K562 (cell line): ENCODE measurements around the gene FOXRED2. TPM values are rescaled to one million over a fixed set of nuclear protein-coding genes. Genes with fewer than 3 reads are reported as not detected.

Experiments
- ATAC-seq: fragments of 200-7000 bp; cut with Tn5 transposase; 3 replicates; pipeline ENCODE4 v1.9.1; 2020; ENCODE audit warnings: moderate library complexity
- BruUV-seq: library from RNA; stranded (reverse); fragments of 400-500 nt; replicated peaks from 2 replicates; lab custom pipeline; 2021; lab: Mats Ljungman, UMichigan
- CTCF ChIA-PET: fragments of 300-600 bp; formaldehyde crosslinking; extraction: SDS; loops from one replicate; lab custom pipeline; 2021; ENCODE audit warnings: low intra/inter-chr PET ratio; lab: Yijun Ruan, JAX
- POLR2A ChIA-PET: fragments of 300-600, 350-650 bp; sonication (Branson Sonifier 250); formaldehyde crosslinking; extraction: SDS; loops from one replicate; lab custom pipeline; 2021; ENCODE audit warnings: antibody characterized with exemption, inconsistent platforms; lab: Yijun Ruan, JAX
- DNase-seq, 4 experiments: peaks; one replicate each; pipeline versions ENCODE4 v3.0.0 to v3.0.0-alpha.2; 2011 to 2018; ENCODE audit warnings: low spot score in 3 of 4, mixed read lengths in 3 of 4; ENCODE audit errors: extremely low read depth in 1 of 4
- FAIRE-seq: peaks from 2 replicates; lab custom pipeline; 2011; peaks lifted over from hg19 to GRCh38; lab: Jason Lieb, UNC
- H2AFZ ChIP-seq: 2 replicates; pipeline ENCODE4 v1.6.0; 2011; ENCODE audit warnings: low read depth, low read length, control low read depth, inconsistent platforms
- H3K27ac ChIP-seq: fragments of 200-600 bp; 3 replicates; pipeline ENCODE4 v1.8.0; 2011; ENCODE audit warnings: low read depth, mild to moderate bottlenecking, control low read depth, inconsistent platforms, low read length, moderate library complexity, mixed read lengths; ENCODE audit errors: extremely low read depth
- H3K27me3 ChIP-seq, 2 experiments: fragments of 300-600 bp in 1 of 2; 2 replicates in 1 of 2; 3 replicates in 1 of 2; pipeline versions ENCODE4 v1.6.0 to v1.8.0; 2011; ENCODE audit warnings: inconsistent platforms in 2 of 2, low read length in 2 of 2, mild to moderate bottlenecking in 1 of 2, mixed read lengths in 1 of 2, moderate library complexity in 1 of 2; ENCODE audit not compliant: control insufficient read depth in 2 of 2, insufficient read depth in 2 of 2
- H3K36me3 ChIP-seq: fragments of 300-600 bp; 3 replicates; pipeline ENCODE4 v1.8.0; 2011; ENCODE audit warnings: mild to moderate bottlenecking, low read length, inconsistent platforms; ENCODE audit not compliant: control insufficient read depth, insufficient read depth
- H3K4me1 ChIP-seq, 2 experiments: fragments of 200-600 bp in 1 of 2; replicated peaks in 1 of 2; 2 replicates in 1 of 2; 3 replicates in 1 of 2; pipeline versions ENCODE4 v1.5.1 to v1.8.0; 2011; ENCODE audit warnings: inconsistent platforms in 2 of 2, low read length in 2 of 2, mild to moderate bottlenecking in 1 of 2, mixed read lengths in 1 of 2, moderate library complexity in 1 of 2; ENCODE audit not compliant: control insufficient read depth in 2 of 2, insufficient read depth in 2 of 2
- H3K4me2 ChIP-seq: 2 replicates; pipeline ENCODE4 v1.6.1; 2011; ENCODE audit warnings: low read length, control low read depth, inconsistent platforms, mixed read lengths; ENCODE audit not compliant: insufficient read depth
- H3K4me3 ChIP-seq: fragments of 200-600 bp; sonication (generic), shearing (Covaris generic); 2 replicates; pipeline ENCODE4 v1.5.1; 2016; ENCODE audit warnings: control low read depth, inconsistent platforms
- H3K79me2 ChIP-seq: fragments of 200-600 bp; 3 replicates; pipeline ENCODE4 v1.8.0; 2011; ENCODE audit warnings: low read length, inconsistent platforms; ENCODE audit not compliant: control insufficient read depth, insufficient read depth
- H3K9ac ChIP-seq, 2 experiments: 2 replicates each; pipeline versions ENCODE4 v1.6.0 to v1.6.1; 2011; ENCODE audit warnings: low read depth in 2 of 2, low read length in 2 of 2, control low read depth in 1 of 2, inconsistent platforms in 1 of 2, mild to moderate bottlenecking in 1 of 2, mixed read lengths in 1 of 2; ENCODE audit not compliant: insufficient read depth in 1 of 2
- H3K9me1 ChIP-seq: one replicate; pipeline ENCODE4 v1.6.0; 2011; ENCODE audit warnings: inconsistent platforms, mild to moderate bottlenecking, low read length, moderate library complexity; ENCODE audit not compliant: control insufficient read depth, insufficient read depth
- H3K9me3 ChIP-seq: replicated peaks from 2 replicates; pipeline ENCODE4 v1.5.1; 2011; ENCODE audit warnings: low read depth, low read length, inconsistent platforms; ENCODE audit not compliant: control insufficient read depth, insufficient read depth
- H4K20me1 ChIP-seq: replicated peaks from 2 replicates; pipeline ENCODE4 v1.6.1; 2011; ENCODE audit warnings: low read length, inconsistent platforms, mixed read lengths; ENCODE audit not compliant: control insufficient read depth, insufficient read depth
- ARID1B ChIP-seq: fragments of 450-650 bp; IDR thresholded peaks from 2 replicates; pipeline ENCODE4 v1.6.1; 2016; ENCODE audit warnings: antibody characterized with exemption, mild to moderate bottlenecking, inconsistent platforms
- ATF4 ChIP-seq: fragments of 450-650 bp; formaldehyde crosslinking; IDR thresholded peaks from 2 replicates; pipeline ENCODE4 v1.4.0; 2022; ENCODE audit warnings: mild to moderate bottlenecking, moderate library complexity
- BACH1 ChIP-seq: fragments of 200-800 bp; sonication (Bioruptor generic); IDR thresholded peaks from 2 replicates; pipeline ENCODE4 v1.6.1; 2016; ENCODE audit warnings: missing genetic modification characterization, missing compliant biosample characterization
- DLX4 ChIP-seq: fragments of 250-450 bp; sonication (Bioruptor Pico); IDR thresholded peaks from 2 replicates; pipeline ENCODE4 v1.6.1; 2021; ENCODE audit warnings: mild to moderate bottlenecking
- ELF1 ChIP-seq: fragments of 200-800 bp; sonication (Bioruptor generic); IDR thresholded peaks from 2 replicates; pipeline ENCODE4 v1.6.1; 2016; ENCODE audit warnings: missing genetic modification characterization, missing compliant biosample characterization
- EP300 ChIP-seq: IDR thresholded peaks from 2 replicates; pipeline ENCODE4 v1.6.1; 2012; ENCODE audit warnings: low read length, improper control_type of control experiment
- FOSL1 ChIP-seq: fragments of 200-800 bp; sonication (Bioruptor generic); conservative IDR thresholded peaks from 2 replicates; pipeline ENCODE4 v1.6.1; 2016; ENCODE audit warnings: missing genetic modification characterization, missing compliant biosample characterization
- HDAC1 ChIP-seq, 2 experiments: fragments of 450-650 bp; IDR thresholded peaks; 2 replicates each; pipeline ENCODE4 v1.6.1; 2016 to 2017; ENCODE audit warnings: inconsistent platforms in 1 of 2, mild to moderate bottlenecking in 1 of 2, moderate library complexity in 1 of 2
- HMGN3 ChIP-seq: IDR thresholded peaks from 2 replicates; pipeline ENCODE4 v1.6.1; 2011; ENCODE audit warnings: borderline replicate concordance, low read depth, mild to moderate bottlenecking, mixed read lengths, low read length; ENCODE audit not compliant: insufficient read length; ENCODE audit errors: extremely low read depth
- KLF13 ChIP-seq: fragments of 450-650 bp; IDR thresholded peaks from 2 replicates; pipeline ENCODE4 v1.6.1; 2016; ENCODE audit warnings: missing genetic modification characterization, low read depth, mild to moderate bottlenecking, missing compliant biosample characterization, moderate library complexity, borderline replicate concordance
- MAFG ChIP-seq: fragments of 450-650 bp; conservative IDR thresholded peaks from 2 replicates; pipeline ENCODE4 v1.6.1; 2016; ENCODE audit warnings: missing genetic modification characterization, missing compliant biosample characterization
- NEUROD1 ChIP-seq: fragments of 150-350 bp; IDR thresholded peaks from 2 replicates; pipeline ENCODE4 v1.6.1; 2014; ENCODE audit warnings: borderline replicate concordance, low read length, low read depth; ENCODE audit not compliant: partially characterized antibody
- POLR2AphosphoS5 ChIP-seq: IDR thresholded peaks from 2 replicates; pipeline ENCODE4 v1.6.1; 2011; ENCODE audit warnings: mild to moderate bottlenecking, low read depth, low read length, moderate library complexity; ENCODE audit not compliant: control insufficient read depth, insufficient read depth
- POLR3G ChIP-seq: IDR thresholded peaks from 2 replicates; pipeline ENCODE4 v1.6.1; 2011; ENCODE audit not compliant: insufficient read length, insufficient replicate concordance; ENCODE audit errors: extremely low read depth
- RAD21 ChIP-seq, 2 experiments: fragments of 250-450 bp in 1 of 2; fragments of 450-650 bp in 1 of 2; sonication (Bioruptor Pico) in 1 of 2; formaldehyde crosslinking in 1 of 2; IDR thresholded peaks in 1 of 2; conservative IDR thresholded peaks in 1 of 2; 2 replicates each; pipeline versions ENCODE4 v1.4.0 to v1.8.0; 2020 to 2022; ENCODE audit warnings: mild to moderate bottlenecking in 2 of 2, moderate library complexity in 1 of 2
- RBM17 ChIP-seq: fragments of 200-400 bp; formaldehyde crosslinking; IDR thresholded peaks from 2 replicates; pipeline ENCODE4 v1.6.1; 2017; ENCODE audit warnings: low read depth, mild to moderate bottlenecking, low read length, borderline replicate concordance
- SMARCE1 ChIP-seq: fragments of 450-650 bp; IDR thresholded peaks from 2 replicates; pipeline ENCODE4 v1.7.1; 2016; ENCODE audit warnings: mild to moderate bottlenecking
- SRF ChIP-seq, 2 experiments: fragments of 250-450, 450-650 bp in 1 of 2; sonication (Bioruptor Pico) in 1 of 2; sonication (generic) in 1 of 2; formaldehyde crosslinking; IDR thresholded peaks; 2 replicates each; pipeline versions ENCODE4 v1.5.0 to v1.5.1; 2020 to 2022; ENCODE audit warnings: mild to moderate bottlenecking in 1 of 2, missing genetic modification reagents in 1 of 2
- ZNF395 ChIP-seq: fragments of 200-800 bp; sonication (Bioruptor generic); IDR thresholded peaks from 2 replicates; pipeline ENCODE4 v1.6.1; 2017; ENCODE audit warnings: missing genetic modification characterization, missing compliant biosample characterization
- WGBS: fragments of 100-300 bp; shearing (Covaris generic); methylation state at CpG from one replicate; pipeline ENCODE4 v1.1.6; 2016; ENCODE audit warnings: low coverage, mixed read lengths; ENCODE audit not compliant: insufficient coverage; ENCODE audit errors: missing lambda C conversion rate; 5-methylcytosine and 5-hydroxymethylcytosine counted together
- in situ Hi-C: fragments of 300-500 bp; cut with MboI; formaldehyde crosslinking; loops from 4 replicates; pipeline ENCODE4 v1.15.0; 2018; ENCODE audit warnings: inconsistent platforms, mixed read lengths
- intact Hi-C: fragments of 100-400 bp; cut with micrococcal nuclease; formaldehyde crosslinking; loops from 2 replicates; pipeline ENCODE4 v1.14.2; 2022
- polyA plus RNA-seq, 8 experiments: library from polyadenylated mRNA; depleted of rRNA in 4 of 8; stranded (reverse) in 5 of 8; unstranded in 3 of 8; fragments of >200 nt; fragmentation: Nextera tagmentation in 2 of 8; fragmentation: Illumina TruSeq in 1 of 8; extraction: Ambion mirVana in 2 of 8; extraction: Trizol in 1 of 8; gene quantifications; 2 replicates each; pipeline versions ENCODE4 v1.2.1 to v1.2.3, GENCODE V29; 2011 to 2014; ENCODE audit warnings: inconsistent platforms in 1 of 8, missing spikeins in 1 of 8
- total RNA-seq, 7 experiments: library from RNA; depleted of rRNA in 6 of 7; stranded (reverse); fragments of >200 nt in 6 of 7; fragmentation: Illumina TruSeq in 2 of 7; extraction: Trizol in 2 of 7; gene quantifications; 2 replicates each; pipeline versions ENCODE4 v1.2.1 to v1.2.3, GENCODE V29; 2011 to 2021; ENCODE audit warnings: low replicate concordance in 1 of 7

The FOXRED2 gene
- total and polyA plus RNA-seq, 9 of the 15 experiments (the other 6 are each of a cell fraction or from before 2014, with no cell fraction given), result 2.8 to 48.4 (median 7.8) TPM

GRCh38 chr22:36467946-36468345 lies 38.9 kb downstream of the FOXRED2 start:
- peak; percentile 21 to 80 (median 43) for DNase-seq
- ChIA-PET CTCF (interaction anchor here (0.6 kb wide), 1 partner anchor 157 kb away, joined by 3 read pairs; no protein-coding TSS in a partner anchor), POLR2A (interaction anchor here (0.6 to 1.7 kb wide), 3 partner anchors 12 to 166 kb away, joined by 3 to 6 read pairs (median 3); no protein-coding TSS in a partner anchor)
- Histone ChIP-seq H3K9me3 (no peaks in the 10 kb centered on the region), H3K27me3 (no peaks in the 10 kb centered on the region), H3K4me3 (no peak overlapping the region), H3K27ac (peak overlapping the region; percentile 76), H3K36me3 (peaks cover 53% of the 10 kb centered on the region; the same call in 2 of the 3 replicates), H4K20me1 (0 out of 2 replicates have a peak, but pooled peaks cover 3% of the 10 kb centered on the region), H3K9me1 (no peaks in the 10 kb centered on the region), H2AFZ (no peak overlapping the region), H3K9ac (peak overlapping the region; percentile 38 to 75; a peak in 3 of 4 replicates), H3K79me2 (no peaks in the 10 kb centered on the region; the same call in 2 of the 3 replicates), H3K4me2 (peak overlapping the region; percentile 46; the same call in 1 of the 2 replicates), H3K4me1 (peaks cover 25 to 35% of the 10 kb centered on the region in 2 experiments)
- peak; percentile 90 for FAIRE-seq
- in situ Hi-C loops, result loop anchor here (5.0 kb wide), 1 partner anchor 171 kb away; no protein-coding TSS in a partner anchor
- no TSS peak for BruUV-seq
- 7% methylated on average over 7 of the region's 7 CpGs for WGBS
- peak; percentile 58 for ATAC-seq
- intact Hi-C loops, result loop anchor here (5.0 kb wide), 1 partner anchor 101 kb away; no protein-coding TSS in a partner anchor
- TF ChIP-seq POLR3G (no peak), HMGN3 (peak; percentile 30), BACH1 (tag) (peak; percentile 43; the same call in 1 of the 2 replicates), ATF4 (CRISPR knock-in tag) (0 out of 2 replicates have a peak, but pooled peaks have one; percentile 23), EP300 (peak; percentile 49; the same call in 1 of the 2 replicates), NEUROD1 (peak; percentile 65), FOSL1 (tag) (peak; percentile 96), SRF (CRISPR knock-in tag; IDR thresholded peaks at IDR 0.05) (no peak), ELF1 (no peak), RAD21 (CRISPR knock-in tag; conservative IDR thresholded peaks at IDR 0.05 in 1 of 2, IDR thresholded peaks at IDR 0.05 in 1 of 2) (no peak), HDAC1 (IDR thresholded peaks at IDR 0.05) (0 out of 4 replicates have a peak, but pooled peaks of 1 of the 2 experiments have one; percentile 30), SMARCE1 (peak; percentile 85), RBM17 (no peak), DLX4 (no peak), ZNF395 (0 out of 2 replicates have a peak, but pooled peaks have one; percentile 30), MAFG (tag) (no peak), ARID1B (peak; percentile 79), KLF13 (tag) (no peak), POLR2AphosphoS5 (peak; percentile 36; the same call in 1 of the 2 replicates)
